HCT116 (cell line): ENCODE data around the gene RPH3AL. TPM values are rescaled to one million over a fixed set of nuclear protein-coding genes. Genes with fewer than 3 reads are reported as not detected.

ENCODE experiments used
- ATAC-seq: fragments of 200-7000 bp; cut with Tn5 transposase; 2 replicates; pipeline ENCODE4 v1.9.1; 2020; ENCODE audit warnings: mild to moderate bottlenecking, moderate library complexity
- BruUV-seq: library from RNA; stranded (reverse); fragments of 400-500 nt; replicated peaks from 2 replicates; lab custom pipeline; 2021; lab: Mats Ljungman, UMichigan
- CTCF ChIA-PET: fragments of 300-600 bp; sonication (Branson Sonifier 250); formaldehyde crosslinking; loops from one replicate; lab custom pipeline; 2021; ENCODE audit warnings: antibody characterized with exemption; lab: Charles Lee
- POLR2A ChIA-PET: fragments of 300-600, 350-600 bp; sonication (Branson Sonifier 250); formaldehyde crosslinking; loops from one replicate; lab custom pipeline; 2021; ENCODE audit warnings: antibody characterized with exemption; lab: Charles Lee
- RAD21 ChIA-PET, 2 experiments: fragments of 300-600 bp; sonication (Branson Sonifier 250); formaldehyde crosslinking; loops; one replicate each; lab custom pipeline; 2023; ENCODE audit warnings: low total read pairs in 2 of 2; ENCODE audit not compliant: uncharacterized antibody in 2 of 2, unreplicated experiment in 2 of 2, low non-redundant PET in 1 of 2; lab: Charles Lee
- DNase-seq: peaks from one replicate; pipeline ENCODE4 v3.0.0-alpha.2; 2010; ENCODE audit warnings: low read depth, low spot score
- H2AFZ ChIP-seq: fragments of 200-600 bp; shearing (Covaris generic), sonication (generic); 2 replicates; pipeline ENCODE4 v1.6.1; 2017; ENCODE audit warnings: low read depth, mixed run types, mixed read lengths, antibody characterized with exemption, low read length; ENCODE audit not compliant: poor library complexity, severe bottlenecking
- H3K27ac ChIP-seq: 2 replicates; pipeline ENCODE4 v1.5.1; 2012; ENCODE audit warnings: low read depth, low read length
- H3K27me3 ChIP-seq: fragments of 200-600 bp; sonication (generic); 2 replicates; pipeline ENCODE4 v1.6.1; 2016; ENCODE audit warnings: mixed run types, low read length, mixed read lengths; ENCODE audit not compliant: insufficient read depth
- H3K36me3 ChIP-seq, 2 experiments: fragments of 200-500 bp in 1 of 2; fragments of 200-600 bp in 1 of 2; sonication (Bioruptor generic) in 1 of 2; sonication (generic) in 1 of 2; 2 replicates each; pipeline versions ENCODE4 v1.5.1 to v1.6.1; 2014 to 2016; ENCODE audit warnings: low read length in 2 of 2, inconsistent platforms in 1 of 2, mixed read lengths in 1 of 2, mixed run types in 1 of 2; ENCODE audit not compliant: insufficient read depth in 2 of 2, control insufficient read depth in 1 of 2
- H3K4me1 ChIP-seq, 2 experiments: fragments of 200-600 bp in 1 of 2; sonication (generic) in 1 of 2; 2 replicates each; pipeline versions ENCODE4 v1.5.1 to v1.6.1; 2012 to 2017; ENCODE audit warnings: low read length in 2 of 2, inconsistent platforms in 1 of 2, mild to moderate bottlenecking in 1 of 2, mixed read lengths in 1 of 2, mixed run types in 1 of 2, moderate library complexity in 1 of 2; ENCODE audit not compliant: insufficient read depth in 2 of 2, control insufficient read depth in 1 of 2
- H3K4me2 ChIP-seq: fragments of 200-600 bp; sonication (generic); 2 replicates; pipeline ENCODE4 v1.6.1; 2017; ENCODE audit warnings: mixed run types, low read length, mixed read lengths
- H3K4me3 ChIP-seq, 2 experiments: fragments of 200-600 bp in 1 of 2; sonication (generic) in 1 of 2; replicated peaks in 1 of 2; 2 replicates each; pipeline ENCODE4 v1.5.1; 2011 to 2016; ENCODE audit warnings: low read length in 2 of 2, control low read depth in 1 of 2, low read depth in 1 of 2, mild to moderate bottlenecking in 1 of 2, mixed read lengths in 1 of 2, mixed run types in 1 of 2
- H3K79me2 ChIP-seq: fragments of 200-600 bp; sonication (generic); 2 replicates; pipeline ENCODE4 v1.6.1; 2017; ENCODE audit warnings: mild to moderate bottlenecking, mixed run types, low read length, moderate library complexity, mixed read lengths; ENCODE audit not compliant: insufficient read depth
- H3K9ac ChIP-seq: fragments of 200-600 bp; sonication (generic); 2 replicates; pipeline ENCODE4 v1.6.1; 2016; ENCODE audit warnings: low read length, mixed read lengths
- H3K9me2 ChIP-seq: fragments of 200-600 bp; sonication (generic), shearing (Covaris generic); 2 replicates; pipeline ENCODE4 v1.6.1; 2017; ENCODE audit warnings: mixed run types, mild to moderate bottlenecking, moderate library complexity; ENCODE audit not compliant: insufficient read depth
- H3K9me3 ChIP-seq, 2 experiments: fragments of 200-500 bp in 1 of 2; fragments of 200-600 bp in 1 of 2; sonication (Bioruptor generic) in 1 of 2; sonication (generic) in 1 of 2; 2 replicates each; pipeline ENCODE4 v1.6.1; 2014 to 2017; ENCODE audit warnings: low read length in 2 of 2, mixed read lengths in 2 of 2, inconsistent platforms in 1 of 2, low read depth in 1 of 2, mild to moderate bottlenecking in 1 of 2, mixed run types in 1 of 2, moderate library complexity in 1 of 2; ENCODE audit not compliant: control insufficient read depth in 1 of 2, insufficient read depth in 1 of 2
- H4K20me1 ChIP-seq: fragments of 200-600 bp; sonication (generic), shearing (Covaris generic); 2 replicates; pipeline ENCODE4 v1.6.1; 2017; ENCODE audit warnings: mixed run types, mild to moderate bottlenecking, moderate library complexity; ENCODE audit not compliant: insufficient read depth
- CBX3 ChIP-seq: IDR thresholded peaks from 2 replicates; pipeline ENCODE4 v1.6.1; 2012; ENCODE audit warnings: low read depth
- EGR1 ChIP-seq: IDR thresholded peaks from 2 replicates; pipeline ENCODE4 v1.6.1; 2012; ENCODE audit warnings: low read depth
- ELF1 ChIP-seq: IDR thresholded peaks from 2 replicates; pipeline ENCODE4 v1.6.1; 2012; ENCODE audit warnings: low read depth, borderline replicate concordance
- EZH2phosphoT487 ChIP-seq: fragments of 200-600 bp; IDR thresholded peaks from 2 replicates; pipeline ENCODE4 v1.6.1; 2018; ENCODE audit warnings: antibody characterized with exemption, borderline replicate concordance
- FOSL1 ChIP-seq: IDR thresholded peaks from 2 replicates; pipeline ENCODE4 v1.6.1; 2012; ENCODE audit warnings: low read depth
- JUND ChIP-seq: IDR thresholded peaks from 2 replicates; pipeline ENCODE4 v1.6.1; 2012
- POLR2A ChIP-seq: IDR thresholded peaks from 2 replicates; pipeline ENCODE4 v1.7.0; 2011; ENCODE audit warnings: borderline replicate concordance; ENCODE audit not compliant: insufficient read depth, insufficient read length; ENCODE audit errors: extremely low read depth
- POLR2AphosphoS5 ChIP-seq: IDR thresholded peaks from 2 replicates; pipeline ENCODE4 v1.6.1; 2011; ENCODE audit warnings: mild to moderate bottlenecking, low read depth, low read length, moderate library complexity
- RAD21 ChIP-seq: IDR thresholded peaks from 2 replicates; pipeline ENCODE4 v1.6.1; 2012; ENCODE audit warnings: low read depth, mild to moderate bottlenecking
- SIN3A ChIP-seq: IDR thresholded peaks from 2 replicates; pipeline ENCODE4 v1.6.1; 2012; ENCODE audit warnings: low read depth
- TCF7L2 ChIP-seq: IDR thresholded peaks from 2 replicates; pipeline ENCODE4 v1.7.0; 2011; ENCODE audit warnings: borderline replicate concordance, inconsistent platforms; ENCODE audit not compliant: insufficient read depth, insufficient read length; ENCODE audit errors: extremely low read depth
- ZFX ChIP-seq: fragments of 450-650 bp; IDR thresholded peaks from 2 replicates; pipeline ENCODE4 v1.6.1; 2017
- ZNF274 ChIP-seq: fragments of 200-500 bp; sonication (Bioruptor generic); IDR thresholded peaks from 2 replicates; pipeline ENCODE4 v1.6.1; 2014; ENCODE audit warnings: mild to moderate bottlenecking, low read depth, low read length, inconsistent platforms
- intact Hi-C: fragments of 100-400 bp; cut with micrococcal nuclease; formaldehyde crosslinking; loops from 2 replicates; pipeline ENCODE4 v1.10.0; 2022
- total RNA-seq: library from RNA; stranded (reverse); gene quantifications from one replicate; pipeline ENCODE4 v1.2.1, GENCODE V29; 2021; ENCODE audit not compliant: unreplicated experiment
- TF ChIP-seq, protein P1 (sequence below), 3 experiments: fragments of 200-600 bp in 1 of 3; sonication (generic) in 1 of 3; IDR thresholded peaks in 2 of 3; conservative IDR thresholded peaks in 1 of 3; 2 replicates each; pipeline ENCODE4 v1.5.1; 2012 to 2017; ENCODE audit warnings: low read depth in 2 of 3, low read length in 2 of 3, antibody characterized with exemption in 1 of 3, borderline replicate concordance in 1 of 3, control low read depth in 1 of 3, mild to moderate bottlenecking in 1 of 3, mixed read lengths in 1 of 3, mixed run types in 1 of 3, moderate library complexity in 1 of 3; ENCODE audit not compliant: insufficient read depth in 1 of 3
- TF ChIP-seq, protein P2 (sequence below): IDR thresholded peaks from 2 replicates; pipeline ENCODE4 v1.6.1; 2012; ENCODE audit warnings: low read depth
- TF ChIP-seq, protein P3 (sequence below): IDR thresholded peaks from 2 replicates; pipeline ENCODE4 v1.6.1; 2011; ENCODE audit warnings: mild to moderate bottlenecking, low read length, moderate library complexity; ENCODE audit not compliant: insufficient replicate concordance; ENCODE audit errors: extremely low read depth

Gene RPH3AL
- total RNA-seq, 1 experiment from 2014 or later, result 17.0 TPM

DNA sequence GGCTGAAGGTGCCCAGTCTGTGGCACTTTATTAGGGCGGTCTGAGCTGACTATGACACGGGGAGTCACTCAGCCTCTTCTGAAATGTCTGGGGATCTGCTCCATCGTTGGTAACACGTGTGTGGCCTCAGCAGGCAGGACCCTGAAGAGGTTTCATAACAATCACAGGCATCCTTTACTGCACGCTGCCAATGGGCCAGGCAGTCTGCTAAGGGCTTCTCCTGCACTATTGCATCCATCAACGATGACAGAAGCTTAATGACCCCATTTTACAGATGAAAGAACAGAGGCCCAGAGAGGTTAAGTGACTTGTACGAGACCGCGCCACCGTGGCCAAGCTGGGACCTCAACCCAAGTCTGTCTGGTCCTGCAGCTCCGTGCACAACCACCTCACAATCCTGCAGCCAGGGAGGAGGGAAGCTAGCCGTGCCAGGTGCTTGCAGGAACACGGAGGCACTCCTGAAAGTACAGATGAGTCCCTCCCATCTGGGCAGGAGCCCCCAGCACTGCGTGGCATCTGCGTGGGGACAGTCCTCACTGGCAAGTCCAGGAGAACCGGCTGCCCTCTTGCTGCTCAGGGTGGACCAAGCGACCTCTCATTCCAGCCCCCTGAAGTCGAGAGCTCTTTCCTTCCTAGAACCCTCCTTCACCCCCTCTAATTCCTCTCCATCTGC lies 40.0 kb downstream of the RPH3AL start (continued):
- TF ChIP-seq, protein P1, sequence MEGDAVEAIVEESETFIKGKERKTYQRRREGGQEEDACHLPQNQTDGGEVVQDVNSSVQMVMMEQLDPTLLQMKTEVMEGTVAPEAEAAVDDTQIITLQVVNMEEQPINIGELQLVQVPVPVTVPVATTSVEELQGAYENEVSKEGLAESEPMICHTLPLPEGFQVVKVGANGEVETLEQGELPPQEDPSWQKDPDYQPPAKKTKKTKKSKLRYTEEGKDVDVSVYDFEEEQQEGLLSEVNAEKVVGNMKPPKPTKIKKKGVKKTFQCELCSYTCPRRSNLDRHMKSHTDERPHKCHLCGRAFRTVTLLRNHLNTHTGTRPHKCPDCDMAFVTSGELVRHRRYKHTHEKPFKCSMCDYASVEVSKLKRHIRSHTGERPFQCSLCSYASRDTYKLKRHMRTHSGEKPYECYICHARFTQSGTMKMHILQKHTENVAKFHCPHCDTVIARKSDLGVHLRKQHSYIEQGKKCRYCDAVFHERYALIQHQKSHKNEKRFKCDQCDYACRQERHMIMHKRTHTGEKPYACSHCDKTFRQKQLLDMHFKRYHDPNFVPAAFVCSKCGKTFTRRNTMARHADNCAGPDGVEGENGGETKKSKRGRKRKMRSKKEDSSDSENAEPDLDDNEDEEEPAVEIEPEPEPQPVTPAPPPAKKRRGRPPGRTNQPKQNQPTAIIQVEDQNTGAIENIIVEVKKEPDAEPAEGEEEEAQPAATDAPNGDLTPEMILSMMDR (IDR thresholded peaks at IDR 0.05 in 2 of 3, conservative IDR thresholded peaks at IDR 0.05 in 1 of 3; ENCODE audit: borderline replicate concordance in 1 of 3, insufficient read depth in 1 of 3, low read depth in 2 of 3, low read length in 2 of 3), result no peak
- TF ChIP-seq RAD21 (no peak), FOSL1 (no peak), EZH2phosphoT487 (no peak), EGR1 (no peak), POLR2AphosphoS5 (no peak), JUND (no peak), TCF7L2 (no peak), ZFX (no peak), POLR2A (no peak)

DNA sequence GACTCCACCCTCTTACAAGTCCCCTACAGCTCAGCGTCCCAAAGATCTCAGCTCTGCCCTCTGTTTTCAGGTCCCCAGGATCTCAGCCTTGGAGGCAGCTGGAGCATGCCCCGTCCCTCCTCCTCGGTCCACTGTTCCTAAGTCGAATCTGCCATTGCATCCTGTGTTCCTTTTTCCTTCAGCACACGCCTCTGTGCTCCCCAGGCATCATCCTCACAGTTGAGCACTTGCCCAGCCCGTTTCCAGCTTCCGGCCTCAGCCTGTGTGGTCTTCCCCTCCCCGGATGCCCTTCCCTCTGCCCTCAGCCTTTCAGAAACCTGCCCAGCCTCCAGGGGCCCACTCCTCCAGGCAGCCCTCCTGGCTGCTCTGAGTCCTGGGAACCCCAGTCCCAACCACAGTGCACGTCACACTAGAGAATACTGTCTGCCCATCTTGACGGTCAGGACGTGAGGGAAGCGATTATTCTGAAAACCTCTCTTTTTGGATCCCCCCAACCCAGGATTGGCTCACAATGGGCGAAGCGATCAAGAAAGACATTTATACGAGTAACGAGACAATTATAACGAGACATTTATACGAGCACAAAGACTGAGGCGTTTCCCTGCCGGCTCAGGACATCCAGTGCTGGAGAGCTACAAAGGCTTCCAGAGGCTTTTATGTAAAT lies 41.4 kb downstream of the RPH3AL start:
- Histone ChIP-seq H3K27ac (no peak overlapping the region), H3K4me2 (no peak overlapping the region), H3K79me2 (no peaks in the 10 kb centered on the region), H2AFZ (no peak overlapping the region), H3K36me3 (no peaks in the 10 kb centered on the region), H3K27me3 (no peaks in the 10 kb centered on the region), H3K9me2 (no peaks in the 10 kb centered on the region), H3K9me3 (peaks cover 0 to 6% of the 10 kb centered on the region in 2 experiments; a peak in 1 of 4 replicates), H3K4me3 (no peak overlapping the region), H4K20me1 (no peaks in the 10 kb centered on the region), H3K4me1 (no peaks in the 10 kb centered on the region), H3K9ac (no peak overlapping the region)
- no TSS peak for BruUV-seq
- ATAC-seq, result no peak
- POLR2A ChIA-PET, result no interaction called here
- intact Hi-C loops, result no loop called here
- CTCF ChIA-PET, result no interaction called here
- TF ChIP-seq ZNF274 (no peak), SIN3A (no peak), EZH2phosphoT487 (no peak), CBX3 (no peak), ELF1 (no peak), JUND (no peak), POLR2A (no peak), EGR1 (no peak)
- TF ChIP-seq, protein P2, sequence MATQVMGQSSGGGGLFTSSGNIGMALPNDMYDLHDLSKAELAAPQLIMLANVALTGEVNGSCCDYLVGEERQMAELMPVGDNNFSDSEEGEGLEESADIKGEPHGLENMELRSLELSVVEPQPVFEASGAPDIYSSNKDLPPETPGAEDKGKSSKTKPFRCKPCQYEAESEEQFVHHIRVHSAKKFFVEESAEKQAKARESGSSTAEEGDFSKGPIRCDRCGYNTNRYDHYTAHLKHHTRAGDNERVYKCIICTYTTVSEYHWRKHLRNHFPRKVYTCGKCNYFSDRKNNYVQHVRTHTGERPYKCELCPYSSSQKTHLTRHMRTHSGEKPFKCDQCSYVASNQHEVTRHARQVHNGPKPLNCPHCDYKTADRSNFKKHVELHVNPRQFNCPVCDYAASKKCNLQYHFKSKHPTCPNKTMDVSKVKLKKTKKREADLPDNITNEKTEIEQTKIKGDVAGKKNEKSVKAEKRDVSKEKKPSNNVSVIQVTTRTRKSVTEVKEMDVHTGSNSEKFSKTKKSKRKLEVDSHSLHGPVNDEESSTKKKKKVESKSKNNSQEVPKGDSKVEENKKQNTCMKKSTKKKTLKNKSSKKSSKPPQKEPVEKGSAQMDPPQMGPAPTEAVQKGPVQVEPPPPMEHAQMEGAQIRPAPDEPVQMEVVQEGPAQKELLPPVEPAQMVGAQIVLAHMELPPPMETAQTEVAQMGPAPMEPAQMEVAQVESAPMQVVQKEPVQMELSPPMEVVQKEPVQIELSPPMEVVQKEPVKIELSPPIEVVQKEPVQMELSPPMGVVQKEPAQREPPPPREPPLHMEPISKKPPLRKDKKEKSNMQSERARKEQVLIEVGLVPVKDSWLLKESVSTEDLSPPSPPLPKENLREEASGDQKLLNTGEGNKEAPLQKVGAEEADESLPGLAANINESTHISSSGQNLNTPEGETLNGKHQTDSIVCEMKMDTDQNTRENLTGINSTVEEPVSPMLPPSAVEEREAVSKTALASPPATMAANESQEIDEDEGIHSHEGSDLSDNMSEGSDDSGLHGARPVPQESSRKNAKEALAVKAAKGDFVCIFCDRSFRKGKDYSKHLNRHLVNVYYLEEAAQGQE, result no peak
- TF ChIP-seq, protein P3, sequence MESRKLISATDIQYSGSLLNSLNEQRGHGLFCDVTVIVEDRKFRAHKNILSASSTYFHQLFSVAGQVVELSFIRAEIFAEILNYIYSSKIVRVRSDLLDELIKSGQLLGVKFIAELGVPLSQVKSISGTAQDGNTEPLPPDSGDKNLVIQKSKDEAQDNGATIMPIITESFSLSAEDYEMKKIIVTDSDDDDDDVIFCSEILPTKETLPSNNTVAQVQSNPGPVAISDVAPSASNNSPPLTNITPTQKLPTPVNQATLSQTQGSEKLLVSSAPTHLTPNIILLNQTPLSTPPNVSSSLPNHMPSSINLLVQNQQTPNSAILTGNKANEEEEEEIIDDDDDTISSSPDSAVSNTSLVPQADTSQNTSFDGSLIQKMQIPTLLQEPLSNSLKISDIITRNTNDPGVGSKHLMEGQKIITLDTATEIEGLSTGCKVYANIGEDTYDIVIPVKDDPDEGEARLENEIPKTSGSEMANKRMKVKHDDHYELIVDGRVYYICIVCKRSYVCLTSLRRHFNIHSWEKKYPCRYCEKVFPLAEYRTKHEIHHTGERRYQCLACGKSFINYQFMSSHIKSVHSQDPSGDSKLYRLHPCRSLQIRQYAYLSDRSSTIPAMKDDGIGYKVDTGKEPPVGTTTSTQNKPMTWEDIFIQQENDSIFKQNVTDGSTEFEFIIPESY, result no peak
- no peak for DNase-seq
- RAD21 ChIA-PET, result no interaction called here
